Suprapubic skin (tissue), 4 donors: ENCODE measurements around the gene PARD3B.

ENCODE experiments used
- CTCF ChIP-seq, 2 donors: fragments of 200-600 bp in 1 of 2; fragments of 450-650 bp in 1 of 2; sonication (generic) in 1 of 2; IDR thresholded peaks; one replicate each; pipeline ENCODE4 v1.5.1; 2016 to 2019; ENCODE audit warnings: antibody characterized with exemption in 2 of 2, mild to moderate bottlenecking in 1 of 2, moderate library complexity in 1 of 2
- POLR2A ChIP-seq, 2 donors: fragments of 450-650 bp; IDR thresholded peaks; one replicate each; pipeline ENCODE4 v1.6.1; 2017; ENCODE audit warnings: antibody characterized with exemption in 2 of 2, mild to moderate bottlenecking in 2 of 2, moderate library complexity in 2 of 2
- POLR2AphosphoS5 ChIP-seq, 3 donors: sonication (generic); formaldehyde crosslinking; IDR thresholded peaks; one replicate each; pipeline ENCODE4 v1.6.1; 2017; ENCODE audit warnings: antibody characterized with exemption in 3 of 3

GRCh38 chr2:205495819-205496218 is 950.5 kb downstream of the PARD3B start:
- TF ChIP-seq CTCF (IDR thresholded peaks at IDR 0.05) = no peak
- TF ChIP-seq POLR2A (IDR thresholded peaks at IDR 0.05) = no peak
- no peak for TF ChIP-seq POLR2AphosphoS5 (IDR thresholded peaks at IDR 0.05)
